DMS114 treated with DMSO at 0.1 percent for 48 hours (cell line): ENCODE measurements around the gene ARL16.

Experiments
- DNase-seq: peaks from one replicate; lab custom pipeline; 2025; ENCODE audit not compliant: unreplicated experiment; lab: John Stamatoyannopoulos, UW

The ARL16 gene

DNA sequence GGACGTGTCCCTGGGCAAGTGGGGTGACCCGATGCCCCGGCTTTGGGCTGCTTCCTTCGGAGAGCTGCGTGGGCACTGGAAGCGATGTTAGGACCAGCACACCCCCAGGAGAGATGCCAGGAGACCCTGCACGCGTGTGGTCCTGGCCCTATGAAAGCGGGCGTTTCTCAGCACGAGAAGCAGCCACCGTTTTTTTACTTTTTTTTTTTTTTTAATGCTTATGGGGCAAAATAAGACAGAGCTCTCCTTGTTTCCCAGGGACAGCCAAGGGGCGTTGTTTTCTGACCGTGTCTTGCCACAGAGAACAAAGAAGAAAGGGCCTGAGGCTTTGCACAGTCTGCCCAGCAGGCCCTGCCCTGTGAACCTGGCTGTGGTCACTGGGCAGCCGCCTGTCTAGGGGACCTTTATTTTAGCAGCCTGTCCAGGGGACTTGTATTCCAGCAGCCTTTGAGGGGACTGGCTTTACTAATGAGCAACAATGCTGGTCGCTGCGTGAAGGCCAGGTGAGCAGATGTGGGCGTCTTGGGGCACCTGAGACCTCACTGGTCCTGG lies 29.5 kb upstream of the ARL16 start:
- no peak for DNase-seq

DNA sequence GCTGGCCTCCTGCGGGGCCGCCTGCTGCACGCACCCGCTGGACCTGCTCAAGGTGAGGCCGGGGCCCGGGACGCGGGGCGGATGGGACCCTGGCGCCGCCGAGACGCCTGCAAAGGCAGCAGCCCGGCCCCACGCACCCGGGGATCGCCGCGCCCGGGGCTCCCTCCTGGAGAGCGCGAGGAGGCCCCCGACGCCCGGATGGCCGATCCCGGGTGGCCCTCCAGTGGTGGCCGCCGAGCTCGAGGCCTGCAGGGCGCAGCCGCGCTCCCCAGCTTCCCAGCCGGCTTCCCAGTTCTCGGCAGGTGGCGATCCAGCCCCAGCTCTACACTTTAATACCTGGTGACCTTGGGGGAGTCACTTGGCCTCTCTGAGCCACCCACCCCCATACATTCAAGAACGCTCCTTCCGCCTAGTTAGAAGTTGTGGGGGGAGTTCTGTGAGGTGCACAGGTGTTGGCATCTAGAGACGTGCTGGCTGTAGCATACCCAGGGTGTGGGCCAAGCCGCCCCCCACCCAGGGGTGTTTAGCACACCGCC lies 28.9 kb upstream of the ARL16 start:
- no peak for DNase-seq

DNA sequence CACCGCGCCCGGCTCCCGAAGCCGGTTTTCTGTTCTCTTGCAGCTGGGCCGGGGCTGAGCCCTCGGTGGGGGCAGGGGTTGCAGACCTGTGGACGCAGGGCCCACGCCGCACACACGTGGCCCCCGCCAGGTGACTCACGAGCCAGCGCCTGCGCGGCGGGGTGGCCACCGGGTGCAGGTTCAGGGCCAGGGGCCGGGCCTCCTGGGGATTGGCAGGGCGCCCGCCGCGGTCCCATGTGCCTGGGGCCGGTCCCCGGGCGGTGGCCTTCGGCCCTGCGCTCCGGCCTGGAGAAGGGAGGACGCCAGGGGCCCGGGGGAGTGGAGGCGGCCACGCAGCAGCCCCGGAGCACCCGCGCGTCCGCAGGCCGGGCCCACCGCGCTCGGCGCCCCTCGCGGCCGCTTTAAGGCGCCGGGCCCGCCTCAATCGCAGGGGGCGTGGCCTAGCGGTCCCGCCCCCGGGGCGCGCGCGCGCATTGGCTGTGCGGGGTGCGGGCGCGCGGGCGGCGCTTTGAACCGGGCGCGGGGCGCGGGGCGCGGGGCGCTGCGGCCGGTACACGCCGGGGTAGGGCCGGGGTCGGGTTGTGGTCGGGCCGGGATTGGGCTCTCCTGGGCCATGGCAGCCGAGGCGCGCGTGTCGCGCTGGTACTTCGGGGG lies 28.3 kb upstream of the ARL16 start, which contains the start of gene SLC25A10:
Gene SLC25A10, plus strand, starts transcription at position 471 of the 654 bp plus-strand sequence. Its CDS starts 143 bp downstream, at position 614.
- DNase-seq = peak; percentile 22

DNA sequence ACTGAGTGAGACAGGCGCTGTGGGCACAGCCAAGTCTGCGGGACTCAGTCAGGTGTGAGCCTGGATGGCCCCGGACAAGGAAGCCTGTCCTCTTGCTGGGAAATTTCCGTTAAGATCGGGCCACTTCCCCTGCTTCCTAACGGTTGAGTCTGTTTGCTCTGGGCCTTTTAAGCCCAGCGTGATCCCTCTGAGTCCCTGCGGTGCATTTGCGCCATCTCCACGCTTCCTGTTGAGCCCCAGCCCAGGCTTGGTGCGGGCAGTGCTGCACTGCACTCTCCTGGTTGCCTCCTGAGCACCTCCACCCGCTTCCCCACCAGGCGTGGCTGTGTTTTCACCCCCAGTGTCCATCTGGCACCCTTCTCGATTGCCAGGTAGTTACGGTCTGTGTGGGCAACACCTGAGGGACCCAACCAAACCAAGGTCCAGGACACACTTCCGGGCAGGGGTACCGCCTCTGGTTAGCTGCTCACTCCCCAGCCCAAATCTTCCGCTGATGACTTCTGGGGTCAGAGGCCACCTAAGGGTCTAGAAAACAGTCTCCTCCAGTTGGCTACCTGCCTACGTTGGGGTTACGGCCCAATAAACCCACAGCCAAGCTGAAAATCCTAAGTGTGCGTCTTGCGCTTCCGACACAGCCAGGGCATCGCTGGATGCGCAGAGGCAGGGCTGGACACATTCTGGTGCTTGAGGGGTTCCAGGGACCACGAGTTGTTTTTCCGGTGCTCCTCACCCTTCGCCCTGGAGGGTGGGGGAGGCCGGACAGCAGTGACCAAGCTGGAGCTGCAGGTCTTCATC lies 27.1 kb upstream of the ARL16 start:
- no peak for DNase-seq

DNA sequence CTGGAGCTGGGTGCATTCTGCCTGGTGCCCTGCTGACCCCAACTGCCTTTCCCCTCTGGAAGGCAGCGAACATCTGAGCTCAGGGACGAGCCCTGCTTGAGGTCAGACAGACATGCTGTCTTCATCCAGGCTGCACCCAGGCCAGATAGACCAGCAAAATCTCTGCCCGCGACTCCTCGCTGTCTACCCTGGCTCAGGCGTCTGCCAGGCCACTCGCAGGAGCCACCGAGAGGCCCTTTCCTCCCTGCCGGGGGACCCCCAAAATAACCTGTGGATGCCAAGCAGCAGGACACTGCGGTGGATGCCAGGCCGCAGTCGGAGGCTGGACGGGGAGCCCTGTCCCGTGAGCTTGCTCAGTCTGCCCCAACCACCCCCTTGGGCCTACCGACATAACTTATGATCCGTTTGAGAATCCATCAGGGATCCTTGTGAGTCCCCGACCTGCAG lies 25.2 kb upstream of the ARL16 start:
- DNase-seq = no peak

DNA sequence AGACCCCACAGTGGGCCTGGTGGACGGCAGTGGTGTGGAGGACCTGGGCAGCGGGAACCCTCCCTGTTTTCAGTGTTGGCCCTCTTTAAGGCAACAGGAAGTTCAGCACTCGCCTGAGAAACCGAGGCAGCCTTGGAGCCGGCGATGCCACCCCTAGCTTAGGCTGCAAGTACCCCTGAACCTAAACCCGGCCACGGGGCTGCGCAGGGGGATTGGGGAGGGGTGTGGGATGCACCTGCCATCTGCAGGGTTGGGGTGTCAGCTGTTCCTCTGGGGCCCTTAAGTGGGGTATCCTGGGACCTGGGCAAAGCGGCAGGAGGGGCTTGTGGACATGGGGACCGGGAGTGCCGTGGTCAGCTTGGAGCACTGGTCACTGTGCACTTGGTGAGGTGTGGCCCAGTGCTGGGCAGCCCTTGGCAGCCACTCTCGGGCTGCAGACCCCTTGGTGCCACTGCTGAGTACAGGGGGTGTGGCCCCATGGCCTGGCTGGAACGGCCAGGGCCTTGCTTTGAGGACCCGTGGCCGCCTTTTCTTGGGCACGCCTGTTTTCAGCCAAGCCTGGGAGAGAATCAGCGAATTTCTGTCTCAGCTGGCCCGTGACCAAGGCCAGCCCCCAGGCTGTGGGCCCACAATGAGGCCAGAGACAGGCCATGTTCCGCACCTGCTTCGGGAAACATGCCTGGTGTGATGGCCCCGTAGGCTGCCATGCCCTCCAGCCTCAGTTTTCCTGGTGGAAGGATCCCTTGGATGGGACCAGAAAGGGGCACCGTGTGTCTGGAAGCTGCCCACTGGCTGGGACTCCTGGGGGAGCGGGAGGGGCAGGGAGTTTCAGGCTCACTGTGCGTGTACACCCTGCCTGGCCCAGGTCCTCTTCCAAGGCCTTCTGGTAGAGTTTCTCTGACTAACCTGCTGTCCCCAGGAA lies 24.4 kb upstream of the ARL16 start:
- DNase-seq = no peak

DNA sequence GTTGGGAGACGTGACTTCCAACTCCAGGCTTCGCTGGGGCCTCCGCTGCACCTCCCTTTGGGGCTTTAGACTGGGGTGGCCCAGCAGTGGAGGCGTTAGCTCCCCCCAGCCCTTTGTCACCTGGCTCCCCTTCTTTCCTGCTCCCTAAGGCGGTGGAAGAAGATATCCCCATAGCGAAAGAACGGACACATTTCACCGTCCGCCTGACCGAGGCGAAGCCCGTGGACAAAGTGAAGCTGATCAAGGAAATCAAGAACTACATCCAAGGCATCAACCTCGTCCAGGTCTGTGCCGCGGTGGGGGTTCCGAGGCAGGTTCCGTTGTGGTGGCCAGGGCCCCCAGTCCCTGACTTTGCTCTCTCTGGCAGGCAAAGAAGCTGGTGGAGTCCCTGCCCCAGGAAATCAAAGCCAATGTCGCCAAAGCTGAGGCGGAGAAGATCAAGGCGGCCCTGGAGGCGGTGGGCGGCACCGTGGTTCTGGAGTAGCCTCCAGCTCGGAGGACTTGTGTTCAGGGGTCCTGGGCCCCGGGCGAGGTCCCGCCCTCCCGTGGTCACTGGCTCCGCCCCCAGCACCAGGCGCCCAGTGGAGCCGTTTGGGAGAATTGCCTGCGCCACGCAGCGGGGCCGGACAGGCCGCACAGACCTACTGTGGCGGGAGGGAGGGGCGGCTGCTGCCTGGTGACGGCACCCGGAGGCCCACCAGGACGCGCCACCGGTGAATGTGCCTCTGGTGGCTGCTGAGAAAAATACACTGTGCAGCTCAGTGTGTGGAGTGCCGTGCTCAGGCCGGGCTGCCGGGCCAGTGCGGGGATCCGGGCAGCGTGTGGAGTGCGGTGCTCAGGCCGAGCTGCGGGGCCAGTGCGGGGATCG lies 23.4 kb upstream of the ARL16 start:
- DNase-seq = no peak

DNA sequence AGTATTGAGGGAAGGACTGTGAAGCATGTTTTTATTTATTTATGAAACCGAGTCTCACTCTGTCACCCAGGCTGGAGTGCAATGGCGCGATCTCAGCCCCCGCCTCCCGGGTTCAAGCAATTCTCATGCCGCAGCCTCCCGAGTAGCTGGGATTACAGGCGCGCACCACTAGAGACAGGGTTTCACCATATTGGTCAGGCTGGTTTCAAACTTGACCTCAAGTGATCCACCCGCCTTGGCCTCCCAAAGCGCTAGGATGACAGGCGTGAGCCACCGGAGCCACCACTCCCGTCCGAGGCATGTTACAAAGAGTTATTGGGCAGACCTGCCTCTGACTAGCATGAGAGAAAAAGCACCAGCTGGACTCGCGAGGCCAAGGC lies 22.6 kb upstream of the ARL16 start:
- DNase-seq = no peak

DNA sequence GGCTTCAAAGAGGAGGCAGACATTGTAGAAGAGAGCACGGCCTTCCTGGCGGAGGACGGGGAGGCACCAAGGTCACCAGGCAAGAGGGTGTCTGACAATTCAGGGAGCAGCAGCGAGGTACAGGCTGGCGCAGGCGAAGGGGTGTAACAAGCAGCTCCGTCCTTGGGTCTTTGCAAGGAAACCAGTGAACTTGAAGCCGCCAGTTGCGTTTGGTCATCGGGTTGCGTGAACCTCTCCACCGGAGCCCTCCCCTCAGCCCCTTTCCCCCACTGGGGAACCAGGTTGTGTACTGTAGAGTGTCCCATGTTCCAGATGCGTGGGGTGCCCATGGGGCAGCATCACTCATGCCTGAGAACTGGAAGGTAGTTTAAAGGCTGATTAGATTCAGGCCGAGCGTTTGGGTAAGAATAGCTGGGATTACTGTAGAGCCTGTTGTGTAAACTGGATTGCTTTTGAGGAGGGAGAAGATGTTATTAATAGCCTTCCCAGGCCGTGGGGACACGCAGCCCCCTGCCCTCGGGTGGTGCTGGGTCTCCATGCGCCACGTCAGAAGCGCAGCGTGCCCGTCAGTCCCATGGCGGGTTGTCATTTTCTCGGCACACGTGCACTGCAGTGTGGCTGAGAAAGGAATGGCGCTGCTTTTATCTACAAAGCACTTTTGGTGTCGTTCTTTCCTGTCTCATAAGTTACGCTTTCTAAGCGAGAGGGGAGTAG lies 22.1 kb upstream of the ARL16 start:
- DNase-seq = no peak

DNA sequence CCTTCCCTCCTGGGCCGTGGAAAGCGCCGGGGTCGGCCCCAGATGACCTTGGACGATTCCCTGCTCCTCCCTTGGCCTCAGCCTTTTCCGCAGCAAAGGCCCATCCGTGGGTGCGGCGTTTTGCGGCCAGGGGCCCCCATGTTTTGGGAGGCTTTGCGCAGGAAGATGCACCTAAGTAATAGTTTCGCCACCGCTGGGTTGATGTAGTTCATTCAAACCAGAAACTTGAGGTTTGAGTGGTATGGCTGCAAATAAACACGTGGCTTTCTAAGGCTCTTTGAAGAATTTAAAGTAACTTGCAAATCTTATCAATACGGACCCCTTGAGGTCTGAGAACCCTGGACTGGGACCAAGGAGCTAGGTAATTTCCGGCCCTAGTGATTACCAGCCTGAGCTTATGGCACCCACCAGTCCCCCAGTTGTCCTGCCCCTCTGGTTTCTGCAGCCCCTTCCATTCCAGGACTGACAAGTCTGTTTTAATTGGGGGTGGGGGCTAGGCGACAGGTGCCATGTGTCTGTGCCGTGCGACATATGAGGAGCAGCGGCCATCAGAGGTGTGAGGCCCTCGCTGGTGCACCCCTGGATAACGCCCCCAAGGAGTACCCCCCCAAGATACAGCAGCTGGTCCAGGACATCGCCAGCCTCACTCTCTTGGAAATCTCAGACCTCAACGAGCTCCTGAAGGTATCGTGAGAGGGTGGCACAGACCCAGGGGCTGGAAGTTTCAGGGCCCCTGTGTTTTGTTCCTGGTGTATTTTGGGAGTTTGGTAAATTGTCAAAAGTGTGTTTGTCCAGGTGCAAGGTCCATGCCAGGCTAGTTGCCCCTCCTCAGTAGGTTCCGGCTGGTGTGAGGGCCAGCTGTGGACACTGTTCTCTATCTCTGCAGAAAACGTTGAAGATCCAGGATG lies 20.4 kb upstream of the ARL16 start:
- DNase-seq = no peak

DNA sequence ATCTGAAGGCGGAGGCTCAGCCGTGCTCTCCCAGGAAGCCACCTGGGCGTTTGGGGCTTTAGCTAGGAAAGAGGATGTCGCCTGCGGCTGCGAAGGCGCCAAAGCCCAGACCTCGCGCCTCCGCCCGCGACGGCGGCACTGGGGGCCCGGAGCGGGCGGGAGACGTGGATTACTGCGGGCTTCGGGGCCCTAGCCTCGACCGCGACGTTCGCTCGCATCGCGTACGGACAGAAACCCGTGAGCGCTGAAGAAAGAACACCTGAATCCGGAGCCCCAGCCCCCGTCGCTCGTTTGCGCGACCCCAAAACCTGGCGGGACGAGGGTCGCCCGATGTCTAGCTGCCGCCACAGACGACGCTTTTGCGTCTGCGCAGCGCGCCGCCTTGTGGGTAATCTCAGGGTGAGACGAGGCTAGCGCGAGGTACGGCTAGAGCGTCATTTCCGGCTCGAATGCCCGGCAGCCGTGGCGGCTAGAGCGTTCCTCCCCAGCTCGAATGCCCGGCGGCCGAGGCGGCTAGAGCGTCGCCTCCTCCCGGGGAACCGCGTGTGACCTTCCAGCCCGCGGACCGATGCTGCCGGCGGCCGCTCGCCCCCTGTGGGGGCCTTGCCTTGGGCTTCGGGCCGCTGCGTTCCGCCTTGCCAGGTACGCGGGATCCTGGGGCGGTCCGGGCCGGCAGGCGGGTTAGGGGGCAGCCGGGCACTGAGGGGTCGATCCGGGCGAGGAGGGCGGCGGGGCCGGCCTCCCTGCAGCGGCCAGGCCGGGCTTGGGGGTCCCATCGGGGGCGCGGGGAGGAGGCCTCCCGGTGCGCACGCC lies 19.5 kb upstream of the ARL16 start, which contains the start of gene MRPL12:
Gene MRPL12, plus strand, starts transcription at position 434 of the 813 bp plus-strand sequence. Its CDS starts 135 bp downstream, at position 569.
- DNase-seq = peak; percentile 75

DNA sequence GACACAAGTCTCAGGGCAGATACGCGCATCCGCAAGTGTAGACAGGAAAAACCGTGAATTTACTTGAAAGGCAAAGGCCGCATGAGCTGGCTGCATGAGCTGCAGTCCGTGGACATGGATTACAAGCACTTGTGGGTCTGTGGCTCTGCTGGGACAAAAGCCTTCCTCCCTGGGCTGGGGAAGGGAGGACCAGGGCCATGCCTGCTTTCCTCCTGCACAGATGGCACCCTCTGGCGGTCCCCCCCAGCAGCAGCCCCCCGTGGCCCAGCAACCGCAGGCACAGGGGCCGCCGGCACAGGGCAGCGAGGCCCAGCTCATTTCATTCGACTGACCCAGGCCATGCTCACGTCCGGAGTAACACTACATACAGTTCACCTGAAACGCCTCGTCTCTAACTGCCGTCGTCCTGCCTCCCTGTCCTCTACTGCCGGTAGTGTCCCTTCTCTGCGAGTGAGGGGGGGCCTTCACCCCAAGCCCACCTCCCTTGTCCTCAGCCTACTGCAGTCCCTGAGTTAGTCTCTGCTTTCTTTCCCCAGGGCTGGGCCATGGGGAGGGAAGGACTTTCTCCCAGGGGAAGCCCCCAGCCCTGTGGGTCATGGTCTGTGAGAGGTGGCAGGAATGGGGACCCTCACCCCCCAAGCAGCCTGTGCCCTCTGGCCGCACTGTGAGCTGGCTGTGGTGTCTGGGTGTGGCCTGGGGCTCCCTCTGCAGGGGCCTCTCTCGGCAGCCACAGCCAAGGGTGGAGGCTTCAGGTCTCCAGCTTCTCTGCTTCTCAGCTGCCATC lies 17.9 kb upstream of the ARL16 start:
- DNase-seq = peak; percentile 16

DNA sequence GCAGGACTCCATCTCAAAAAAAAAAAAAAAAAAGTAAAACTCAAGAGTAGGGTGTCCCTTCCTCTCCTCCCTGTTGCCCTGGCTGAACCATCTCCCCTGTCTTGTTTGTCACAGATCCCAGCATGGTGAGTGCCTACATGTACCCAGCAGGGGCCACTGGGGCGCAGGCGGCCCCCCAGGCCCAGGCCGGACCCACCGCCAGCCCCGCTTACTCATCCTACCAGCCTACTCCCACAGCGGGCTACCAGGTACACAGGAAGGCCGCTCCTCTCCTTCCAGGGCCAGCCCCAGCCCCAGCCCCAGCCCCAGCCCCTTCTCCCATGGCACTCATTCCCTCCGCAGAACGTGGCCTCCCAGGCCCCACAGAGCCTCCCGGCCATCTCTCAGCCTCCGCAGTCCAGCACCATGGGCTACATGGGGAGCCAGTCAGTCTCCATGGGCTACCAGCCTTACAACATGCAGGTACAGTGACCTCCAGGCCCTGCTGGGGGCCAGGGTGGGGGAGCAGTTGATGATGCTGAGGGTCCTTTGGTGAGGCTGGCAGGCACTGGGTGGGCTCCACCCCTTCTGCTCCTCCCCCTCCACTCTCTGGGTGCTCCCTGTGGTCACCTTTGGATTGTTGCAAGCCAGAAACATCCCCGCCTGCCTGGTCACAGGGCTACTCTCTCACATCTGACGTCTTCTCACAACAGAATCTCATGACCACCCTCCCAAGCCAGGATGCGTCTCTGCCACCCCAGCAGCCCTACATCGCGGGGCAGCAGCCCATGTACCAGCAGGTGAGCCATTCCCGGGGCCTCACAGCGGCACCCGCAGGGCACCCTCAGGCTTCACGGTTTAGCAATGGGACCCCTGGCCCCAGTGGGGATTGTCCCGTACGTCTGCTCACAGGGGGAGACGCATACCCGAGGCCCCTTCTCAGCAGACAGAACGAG lies 17.0 kb upstream of the ARL16 start:
- no peak for DNase-seq

DNA sequence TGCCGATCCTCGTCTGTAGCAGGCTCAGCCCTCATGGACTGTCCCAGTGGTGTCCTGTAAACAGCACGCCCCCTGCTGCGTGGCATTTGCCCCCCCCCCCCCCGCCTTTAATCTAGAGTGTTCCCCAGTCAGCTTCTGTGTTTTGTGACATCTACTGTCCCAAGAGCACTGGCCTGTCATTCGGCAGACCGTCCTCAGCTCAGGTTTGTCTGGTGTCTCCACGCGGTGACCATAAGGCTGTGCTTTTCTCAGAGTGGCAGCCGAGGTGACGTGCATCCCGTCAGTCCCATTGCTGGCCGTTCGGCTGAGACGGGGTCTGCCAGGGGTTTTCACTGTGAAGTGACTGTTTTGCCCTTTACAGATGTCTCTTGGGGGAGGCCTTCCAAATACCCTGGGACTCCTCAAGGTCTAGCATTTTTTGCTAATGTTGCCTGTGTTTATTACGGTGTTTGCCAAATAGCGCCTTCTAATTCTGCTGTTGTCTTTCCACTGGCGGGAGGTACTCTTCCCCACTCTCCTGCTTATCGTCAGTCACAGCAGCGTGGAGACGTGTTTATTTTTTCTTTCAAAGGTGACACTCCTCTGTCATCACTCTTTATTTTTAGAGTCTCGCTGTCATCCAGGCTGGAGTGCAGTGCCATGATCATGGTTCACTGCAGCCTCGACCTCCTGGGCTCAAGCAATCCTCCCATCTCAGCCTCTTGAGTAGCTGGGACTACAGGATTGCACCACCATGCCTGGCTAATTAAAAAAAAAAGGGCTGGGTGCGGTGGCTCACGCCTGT lies 13.9 kb upstream of the ARL16 start:
- DNase-seq = no peak
